GM19328 (cell line): ENCODE measurements around the gene GRIP2.

ENCODE experiments used
- ATAC-seq: cut with Tn5 transposase; IDR thresholded peaks from one replicate; pipeline ENCODE4 v1.9.1; 2021; ENCODE audit warnings: mild to moderate bottlenecking, moderate library complexity; ENCODE audit not compliant: unreplicated experiment

The GRIP2 gene

DNA sequence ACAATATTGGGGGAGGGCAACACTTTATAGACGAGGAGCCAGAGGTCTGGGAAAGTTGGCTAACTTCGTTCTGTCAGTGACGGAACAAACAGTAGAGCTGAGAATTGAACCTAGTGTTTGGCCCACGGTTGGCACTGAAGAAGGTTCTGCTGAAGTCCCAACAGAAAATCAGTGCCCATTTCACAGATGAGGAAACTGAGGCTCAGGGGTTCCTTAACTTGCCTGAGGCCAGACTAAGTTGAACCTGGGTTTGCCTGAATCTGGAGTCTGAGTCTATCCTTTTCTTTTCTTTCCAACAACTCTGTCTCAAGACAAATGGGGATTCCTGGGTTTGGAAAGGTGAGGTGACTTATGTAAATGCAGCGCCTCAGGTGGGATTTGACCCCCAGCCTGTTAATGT, 82.7 kb downstream of the GRIP2 start:
- ATAC-seq: no peak

DNA sequence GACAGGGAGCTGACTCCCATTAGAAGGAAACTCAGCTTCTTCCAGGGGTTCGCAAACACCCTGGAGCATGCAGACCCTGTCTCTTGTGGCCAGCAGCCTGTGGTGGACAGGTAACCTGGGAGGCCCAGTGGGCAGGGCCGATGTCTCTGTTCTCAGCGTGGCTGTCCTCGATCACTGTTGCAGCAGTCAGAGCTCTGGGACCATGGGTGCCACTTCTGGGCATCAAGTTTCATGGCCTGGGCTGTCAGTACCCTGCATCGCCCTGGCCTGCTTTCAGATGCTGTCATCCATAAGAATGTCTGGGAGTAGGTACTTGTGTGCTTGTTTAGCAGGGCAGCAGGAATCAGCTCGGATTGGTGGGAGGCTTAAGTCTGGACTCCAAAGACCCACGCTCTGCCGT, 83.3 kb downstream of the GRIP2 start:
- ATAC-seq: no peak

GRCh38 chr3:14455571-14456317, 84.4 kb downstream of the GRIP2 start:
- no peak for ATAC-seq

- ATAC-seq: no peak
These were observed 85.4 kb downstream of the GRIP2 start for GRCh38 chr3:14454639-14455310.

DNA sequence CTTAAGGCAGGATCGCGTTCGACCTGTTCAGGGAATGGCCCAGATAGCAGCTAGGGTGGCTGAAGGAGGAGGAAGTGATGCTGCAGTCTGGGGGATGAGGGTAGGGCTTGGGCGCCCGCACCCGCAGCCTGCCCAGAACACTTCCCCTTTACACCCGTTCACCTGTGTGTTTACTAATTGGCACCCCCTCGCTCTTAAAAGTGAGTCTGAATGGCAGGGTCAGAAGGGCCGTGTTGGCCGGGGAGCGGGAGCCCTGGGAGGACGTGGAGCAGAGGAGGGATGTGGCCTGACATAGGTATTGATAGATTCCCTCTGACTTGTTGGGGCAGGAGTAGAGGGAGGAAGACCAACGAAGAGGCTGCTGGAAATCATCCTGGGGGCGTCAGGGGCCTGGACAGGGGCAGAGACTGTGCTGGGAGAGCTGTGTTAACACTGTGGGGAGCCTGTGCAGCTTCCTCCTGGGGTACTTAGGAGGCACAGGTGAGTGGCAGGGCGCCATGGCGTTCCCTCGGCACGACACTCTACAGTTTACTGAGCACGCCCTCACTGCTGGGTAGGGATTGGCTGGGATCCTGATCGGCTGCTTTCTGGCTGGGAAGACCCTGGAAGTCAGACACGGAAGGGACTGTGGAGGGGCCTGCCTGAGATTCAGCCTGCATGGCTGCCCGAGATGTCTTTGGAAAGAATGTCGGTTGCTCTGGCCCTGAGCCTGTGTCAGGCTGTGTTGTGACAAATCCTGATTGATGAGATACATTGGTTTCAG, 86.1 kb downstream of the GRIP2 start:
- no peak for ATAC-seq

GRCh38 chr3:14452740-14453710, 87.1 kb downstream of the GRIP2 start:
- ATAC-seq: no peak

GRCh38 chr3:14451844-14452739, 88.0 kb downstream of the GRIP2 start:
- no peak for ATAC-seq

- ATAC-seq: no peak
These were observed 89.1 kb downstream of the GRIP2 start for GRCh38 chr3:14450922-14451606.

- no peak for ATAC-seq
These were observed 89.6 kb downstream of the GRIP2 start for GRCh38 chr3:14450506-14450905.

GRCh38 chr3:14448756-14449727, 91.1 kb downstream of the GRIP2 start:
- ATAC-seq: no peak

GRCh38 chr3:14448063-14448462, 92.1 kb downstream of the GRIP2 start:
- no peak for ATAC-seq

DNA sequence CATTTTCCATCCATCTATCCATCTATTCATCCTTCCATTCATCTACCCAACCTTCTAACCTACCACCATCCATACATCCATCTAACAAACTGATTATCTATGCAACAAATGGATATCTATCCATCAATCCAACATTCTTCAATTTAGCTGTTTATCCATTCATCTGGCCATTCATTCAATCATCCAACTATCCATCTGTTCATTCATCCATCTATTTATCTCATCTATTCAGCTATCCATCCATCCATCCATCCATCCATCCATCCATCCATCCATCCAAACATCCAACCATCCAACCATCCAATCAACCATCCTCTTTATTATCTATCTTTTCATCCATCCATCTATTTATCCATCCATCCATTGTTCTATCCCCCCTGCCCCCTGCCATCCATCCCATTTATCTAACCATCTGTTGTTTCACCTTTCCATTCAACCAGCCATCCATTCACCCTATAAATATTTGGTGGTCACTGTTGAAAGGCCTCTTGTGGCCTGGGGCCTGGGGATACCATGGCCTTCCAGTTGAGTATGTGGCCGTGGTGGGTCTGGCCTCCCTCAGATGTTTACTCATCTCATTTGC, 93.1 kb downstream of the GRIP2 start:
- ATAC-seq: no peak

DNA sequence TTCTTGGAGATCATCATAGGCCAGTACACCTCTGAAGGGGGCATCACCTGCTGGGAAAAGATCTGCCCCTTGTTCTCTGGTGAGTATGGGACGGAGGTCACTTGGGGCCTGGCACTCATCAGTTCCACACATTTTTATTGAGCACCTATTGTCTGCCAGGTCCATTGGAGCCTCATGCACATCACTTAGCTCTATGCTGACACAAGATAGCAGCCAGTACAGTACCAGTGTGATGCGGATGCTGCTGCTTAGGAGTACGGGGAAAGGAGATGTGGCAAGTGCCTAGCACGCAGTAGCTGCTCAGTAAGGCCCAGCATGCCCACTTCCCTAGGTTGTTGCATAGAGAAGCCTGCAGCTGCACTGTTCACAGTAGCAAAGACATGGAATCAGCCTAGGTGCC, 94.4 kb downstream of the GRIP2 start:
- ATAC-seq: no peak

GRCh38 chr3:14444380-14444779, 95.8 kb downstream of the GRIP2 start:
- no peak for ATAC-seq

GRCh38 chr3:14441920-14442300, 98.2 kb downstream of the GRIP2 start:
- no peak for ATAC-seq

- no peak for ATAC-seq
These were observed 98.8 kb downstream of the GRIP2 start for GRCh38 chr3:14441240-14441919.
